Hippocampal formation (tissue), 2 donors: ENCODE results near the gene UNC45B.
"Not testable (repeated sequence)": the region's sequence is repeated elsewhere in the genome, so short reads cannot be mapped to it uniquely, and the experiment has no call there.

Source experiments
- DNase-seq, 2 donors: peaks; one replicate each; lab custom pipeline; 2025; lab: John Stamatoyannopoulos, UW

Gene UNC45B

GRCh38 chr17:35147375-35147905 lies at the start of gene UNC45B:
Gene UNC45B, plus strand, starts transcription at chr17:35147817. Its CDS starts 447 bp downstream, at chr17:35148264.
- DNase-seq = no peak

- DNase-seq = no peak
Measured at GRCh38 chr17:35099908-35100307, 47.7 kb upstream of the UNC45B start.

- no peak for DNase-seq
Measured at GRCh38 chr17:35101036-35101435, 46.6 kb upstream of the UNC45B start.

- no peak for DNase-seq
Measured at GRCh38 chr17:35101725-35102124, 45.9 kb upstream of the UNC45B start.

GRCh38 chr17:35103271-35103670 lies 44.3 kb upstream of the UNC45B start:
- no peak for DNase-seq

- DNase-seq = no peak
Measured at GRCh38 chr17:35104844-35105450, 42.7 kb upstream of the UNC45B start.

GRCh38 chr17:35110791-35111190 lies 36.8 kb upstream of the UNC45B start:
- not testable (repeated sequence) for DNase-seq

- DNase-seq = no peak
Measured at GRCh38 chr17:35116845-35117244, 30.8 kb upstream of the UNC45B start.

GRCh38 chr17:35117984-35118383 lies 29.6 kb upstream of the UNC45B start:
- no peak for DNase-seq

GRCh38 chr17:35119370-35120165 lies 28.0 kb upstream of the UNC45B start, which contains the start of gene RAD51D:
Gene RAD51D, minus strand, starts transcription at chr17:35119860. Its CDS starts 247 bp downstream, at chr17:35119613.
- peak; percentile 18 to 48 for DNase-seq

GRCh38 chr17:35121315-35121714 lies 26.3 kb upstream of the UNC45B start, which contains the start of gene FNDC8:
Gene FNDC8, plus strand, starts transcription at chr17:35121615. Its CDS starts 79 bp downstream, at chr17:35121694.
- DNase-seq = no peak

GRCh38 chr17:35127751-35128514 lies 19.7 kb upstream of the UNC45B start:
- DNase-seq = no peak

- DNase-seq = no peak
Measured at GRCh38 chr17:35129154-35129972, 18.3 kb upstream of the UNC45B start.

GRCh38 chr17:35129973-35130351 lies 17.7 kb upstream of the UNC45B start:
- DNase-seq = no peak

GRCh38 chr17:35130392-35130791 lies 17.2 kb upstream of the UNC45B start:
- DNase-seq = no peak

- DNase-seq = no peak
Measured at GRCh38 chr17:35132099-35132498, 15.5 kb upstream of the UNC45B start.

GRCh38 chr17:35132816-35133550 lies 14.6 kb upstream of the UNC45B start:
- no peak for DNase-seq

GRCh38 chr17:35135322-35135721 lies 12.3 kb upstream of the UNC45B start:
- no peak for DNase-seq

GRCh38 chr17:35138218-35138617 lies 9.4 kb upstream of the UNC45B start:
- DNase-seq = no peak

GRCh38 chr17:35141681-35142466 lies 5.7 kb upstream of the UNC45B start, which contains the start of gene NLE1:
Gene NLE1, minus strand, starts transcription at chr17:35142303. Its CDS starts 28 bp downstream, at chr17:35142275.
- peak; percentile 68 to 77 for DNase-seq
